ENCODE data around the gene PLPPR1. TPM values are rescaled to one million over a fixed set of nuclear protein-coding genes. Genes with fewer than 3 reads are reported as not detected.

PLPPR1 gene
- total RNA-seq, 1 experiment from 2014 or later, result not detected

DNA sequence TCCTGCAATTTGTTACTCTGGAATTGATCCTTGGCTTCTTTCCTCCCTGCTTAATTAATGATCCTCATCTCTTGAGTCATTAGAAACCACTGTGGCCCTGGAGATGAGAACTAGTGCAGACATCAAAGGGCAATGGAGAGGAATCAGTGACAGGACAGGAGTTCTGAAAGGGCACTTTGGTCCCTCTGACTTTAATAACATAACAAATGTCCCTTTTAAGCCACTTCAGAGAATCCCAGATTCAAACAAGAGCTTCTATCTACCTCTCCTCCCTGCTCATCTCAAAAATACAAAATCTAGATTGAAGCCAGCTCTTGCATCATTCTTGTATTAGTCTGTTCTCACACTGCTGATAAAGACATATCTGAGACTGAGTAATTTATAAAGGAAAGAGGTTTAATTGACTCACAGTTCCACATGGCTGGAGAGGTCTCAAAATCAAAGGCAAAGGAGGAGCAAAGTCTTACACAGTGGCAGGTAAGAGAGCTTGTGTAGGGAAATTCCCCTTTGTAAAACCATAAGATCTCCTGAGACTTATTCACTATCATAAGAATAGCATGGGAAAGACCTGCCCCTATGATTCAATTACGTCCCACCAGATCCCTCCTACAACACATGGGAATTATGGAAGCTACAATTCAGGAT, 139.1 kb downstream of the PLPPR1 start:
- H3K9me3 Mint-ChIP-seq (ENCODE audit: low read depth, unreplicated experiment), result no peaks in the 10 kb centered on the region
- CTCF ChIA-PET, result no interaction called here
- no peaks in the 10 kb centered on the region for H3K4me1 Mint-ChIP-seq (ENCODE audit: low read depth, unreplicated experiment)
- BruUV-seq (replicated peaks), result no TSS peak
- TF ChIP-seq, protein P1, sequence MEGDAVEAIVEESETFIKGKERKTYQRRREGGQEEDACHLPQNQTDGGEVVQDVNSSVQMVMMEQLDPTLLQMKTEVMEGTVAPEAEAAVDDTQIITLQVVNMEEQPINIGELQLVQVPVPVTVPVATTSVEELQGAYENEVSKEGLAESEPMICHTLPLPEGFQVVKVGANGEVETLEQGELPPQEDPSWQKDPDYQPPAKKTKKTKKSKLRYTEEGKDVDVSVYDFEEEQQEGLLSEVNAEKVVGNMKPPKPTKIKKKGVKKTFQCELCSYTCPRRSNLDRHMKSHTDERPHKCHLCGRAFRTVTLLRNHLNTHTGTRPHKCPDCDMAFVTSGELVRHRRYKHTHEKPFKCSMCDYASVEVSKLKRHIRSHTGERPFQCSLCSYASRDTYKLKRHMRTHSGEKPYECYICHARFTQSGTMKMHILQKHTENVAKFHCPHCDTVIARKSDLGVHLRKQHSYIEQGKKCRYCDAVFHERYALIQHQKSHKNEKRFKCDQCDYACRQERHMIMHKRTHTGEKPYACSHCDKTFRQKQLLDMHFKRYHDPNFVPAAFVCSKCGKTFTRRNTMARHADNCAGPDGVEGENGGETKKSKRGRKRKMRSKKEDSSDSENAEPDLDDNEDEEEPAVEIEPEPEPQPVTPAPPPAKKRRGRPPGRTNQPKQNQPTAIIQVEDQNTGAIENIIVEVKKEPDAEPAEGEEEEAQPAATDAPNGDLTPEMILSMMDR (IDR thresholded peaks at IDR 0.05; ENCODE audit: unreplicated experiment), result no peak
- no peak overlapping the region for H3K27ac Mint-ChIP-seq (ENCODE audit: unreplicated experiment)
- H3K4me3 Mint-ChIP-seq (ENCODE audit: low read depth, unreplicated experiment), result no peak overlapping the region
- H3K27me3 Mint-ChIP-seq (ENCODE audit: unreplicated experiment), result peaks cover 21% of the 10 kb centered on the region
- intact Hi-C loops (cut with micrococcal nuclease; ENCODE audit: unreplicated experiment), result no loop called here
- H3K36me3 Mint-ChIP-seq (ENCODE audit: insufficient read depth, unreplicated experiment), result no peaks in the 10 kb centered on the region
- DNase-seq, result no peak

DNA sequence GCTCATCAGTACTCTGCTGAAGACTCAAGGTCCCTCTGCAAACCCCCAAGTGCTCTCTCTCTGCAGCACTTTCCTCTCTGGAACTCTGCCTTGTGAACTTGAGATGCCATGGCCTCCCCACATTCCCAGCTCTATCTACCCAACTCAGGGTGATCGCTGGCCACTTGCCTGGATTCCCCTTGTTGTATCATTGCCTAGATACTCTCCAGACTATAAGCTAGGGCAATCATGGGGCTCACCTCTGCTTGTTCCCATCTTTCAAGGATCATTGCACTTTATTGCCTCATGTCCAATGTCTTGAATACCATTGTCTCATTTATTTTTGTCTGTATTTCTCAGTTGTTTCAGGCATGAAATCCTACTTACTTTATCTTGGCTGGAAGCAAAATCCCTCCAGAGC, 144.1 kb downstream of the PLPPR1 start:
- peaks cover 7% of the 10 kb centered on the region for H3K27me3 Mint-ChIP-seq (ENCODE audit: unreplicated experiment)
- no peak overlapping the region for H3K4me3 Mint-ChIP-seq (ENCODE audit: low read depth, unreplicated experiment)
- no peaks in the 10 kb centered on the region for H3K36me3 Mint-ChIP-seq (ENCODE audit: insufficient read depth, unreplicated experiment)
- no peak overlapping the region for H3K27ac Mint-ChIP-seq (ENCODE audit: unreplicated experiment)
- DNase-seq, result no peak
- H3K9me3 Mint-ChIP-seq (ENCODE audit: low read depth, unreplicated experiment), result no peaks in the 10 kb centered on the region
- TF ChIP-seq, protein P1 (IDR thresholded peaks at IDR 0.05; ENCODE audit: unreplicated experiment), result no peak
- no peaks in the 10 kb centered on the region for H3K4me1 Mint-ChIP-seq (ENCODE audit: low read depth, unreplicated experiment)
- CTCF ChIA-PET, result no interaction called here
- BruUV-seq (replicated peaks), result no TSS peak
- intact Hi-C loops (cut with micrococcal nuclease; ENCODE audit: unreplicated experiment), result no loop called here

DNA sequence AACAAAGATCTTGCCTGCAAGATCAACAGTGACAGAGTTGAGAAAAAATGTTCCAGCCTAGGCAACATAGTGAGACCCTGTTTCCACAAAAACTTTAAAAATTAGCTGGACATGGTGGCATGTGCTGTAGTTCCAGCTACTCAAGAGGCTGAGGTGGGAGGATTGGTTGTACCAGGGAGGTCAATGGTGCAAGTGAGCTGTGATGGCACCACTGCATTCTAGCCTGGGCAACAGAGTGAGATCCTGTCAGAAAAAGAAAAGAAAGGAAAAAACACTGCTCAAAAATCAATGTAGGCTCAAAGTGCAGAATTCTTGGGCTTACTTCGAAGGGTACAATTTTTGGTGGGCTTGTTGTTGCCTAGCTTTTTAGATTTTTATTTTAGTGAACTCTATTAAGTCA, 145.4 kb downstream of the PLPPR1 start:
- TF ChIP-seq, protein P1 (IDR thresholded peaks at IDR 0.05; ENCODE audit: unreplicated experiment), result no peak
- CTCF ChIA-PET, result no interaction called here

DNA sequence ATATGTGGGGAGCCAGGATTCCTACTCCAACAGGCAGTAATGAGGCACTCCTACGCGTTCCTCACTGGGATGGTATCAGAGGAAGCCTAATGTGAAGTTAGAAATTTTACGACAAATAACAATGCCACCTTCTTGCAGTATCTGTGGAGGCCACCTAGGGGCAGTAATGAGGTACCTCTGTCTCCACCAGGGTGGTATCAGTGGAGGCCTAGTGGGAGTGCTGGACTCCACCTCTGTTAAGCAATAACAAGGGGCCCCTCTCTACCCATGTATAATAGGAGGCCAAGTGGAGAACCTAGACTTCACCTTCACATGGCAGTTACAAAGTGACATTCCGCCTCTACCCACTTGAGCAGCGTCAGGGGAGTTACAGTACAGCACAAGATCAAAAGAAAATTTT, 147.9 kb downstream of the PLPPR1 start:
- Mint-ChIP-seq H3K27ac (ENCODE audit: unreplicated experiment) (no peak overlapping the region), H3K9me3 (ENCODE audit: low read depth, unreplicated experiment) (no peaks in the 10 kb centered on the region), H3K4me1 (ENCODE audit: low read depth, unreplicated experiment) (no peaks in the 10 kb centered on the region), H3K27me3 (ENCODE audit: unreplicated experiment) (no peaks in the 10 kb centered on the region), H3K36me3 (ENCODE audit: insufficient read depth, unreplicated experiment) (no peaks in the 10 kb centered on the region), H3K4me3 (ENCODE audit: low read depth, unreplicated experiment) (no peak overlapping the region)
- intact Hi-C loops (cut with micrococcal nuclease; ENCODE audit: unreplicated experiment), result no loop called here
- TF ChIP-seq, protein P1 (IDR thresholded peaks at IDR 0.05; ENCODE audit: unreplicated experiment), result peak; percentile 10
- DNase-seq, result peak; percentile 3
- CTCF ChIA-PET, result no interaction called here
- no TSS peak for BruUV-seq (replicated peaks)

More for the DNA sequence above, 145.4 kb downstream of the PLPPR1 start:
- H3K9me3 Mint-ChIP-seq (ENCODE audit: low read depth, unreplicated experiment), result no peaks in the 10 kb centered on the region
- H3K36me3 Mint-ChIP-seq (ENCODE audit: insufficient read depth, unreplicated experiment), result no peaks in the 10 kb centered on the region
- DNase-seq, result no peak
- no peaks in the 10 kb centered on the region for H3K27me3 Mint-ChIP-seq (ENCODE audit: unreplicated experiment)
- no TSS peak for BruUV-seq (replicated peaks)
- H3K4me1 Mint-ChIP-seq (ENCODE audit: low read depth, unreplicated experiment), result no peaks in the 10 kb centered on the region
- no peak overlapping the region for H3K4me3 Mint-ChIP-seq (ENCODE audit: low read depth, unreplicated experiment)
- intact Hi-C loops (cut with micrococcal nuclease; ENCODE audit: unreplicated experiment), result no loop called here
- H3K27ac Mint-ChIP-seq (ENCODE audit: unreplicated experiment), result no peak overlapping the region
